ENCODE data around the gene OR10G7. TPM values are rescaled to one million over a fixed set of nuclear protein-coding genes. Genes with fewer than 3 reads are reported as not detected.

The OR10G7 gene
- total RNA-seq, 3 donors from 2014 or later (not counting 1 experiment from before 2014, with no cell fraction given) = not detected

DNA sequence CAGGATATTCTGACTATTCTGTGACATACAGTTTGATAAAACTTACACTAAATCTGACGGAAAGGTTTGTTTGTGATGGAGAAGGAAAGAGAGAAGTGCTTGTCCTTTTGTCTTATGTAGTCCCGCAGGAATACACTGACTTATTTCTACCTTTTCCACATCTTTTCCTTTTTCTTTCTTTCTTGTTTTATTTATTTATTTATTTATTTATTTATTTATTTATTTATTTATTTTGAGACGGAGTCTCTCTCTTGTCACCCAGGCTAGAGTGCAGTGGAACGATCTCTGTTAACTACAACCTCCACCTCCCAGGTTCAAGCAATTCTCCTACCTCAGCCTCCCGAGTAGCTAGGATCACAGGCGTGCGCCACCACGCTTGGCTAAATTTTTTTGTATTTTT, 31.0 kb upstream of the OR10G7 start:
- H3K4me3 ChIP-seq (ENCODE audit: low read length) = no peak overlapping the region
- H3K36me3 ChIP-seq (ENCODE audit: control insufficient read depth, insufficient read depth, low read length) = no peaks in the 10 kb centered on the region
- WGBS (ENCODE audit: insufficient coverage) = 91% methylated on average over 6 of the region's 8 CpGs
- intact Hi-C loops (cut with micrococcal nuclease) = no loop called here
- no peak for DNase-seq
- H3K4me1 Mint-ChIP-seq = peaks cover 14 to 19% of the 10 kb centered on the region in 2 donors
- H3K36me3 Mint-ChIP-seq = no peaks in the 10 kb centered on the region
- H3K27ac ChIP-seq (ENCODE audit: low read length) = no peak overlapping the region
- no peak overlapping the region for H3K4me3 Mint-ChIP-seq
- peaks cover 28 to 50% of the 10 kb centered on the region in 2 donors for H3K27me3 Mint-ChIP-seq (ENCODE audit: low read depth in 2 of 2)
- no peak overlapping the region for H3K27ac Mint-ChIP-seq
- no peaks in the 10 kb centered on the region for H3K27me3 ChIP-seq (ENCODE audit: control insufficient read depth, insufficient read depth, low read length)
- H3K9me3 Mint-ChIP-seq = no peaks in the 10 kb centered on the region
- TF ChIP-seq, protein P1, sequence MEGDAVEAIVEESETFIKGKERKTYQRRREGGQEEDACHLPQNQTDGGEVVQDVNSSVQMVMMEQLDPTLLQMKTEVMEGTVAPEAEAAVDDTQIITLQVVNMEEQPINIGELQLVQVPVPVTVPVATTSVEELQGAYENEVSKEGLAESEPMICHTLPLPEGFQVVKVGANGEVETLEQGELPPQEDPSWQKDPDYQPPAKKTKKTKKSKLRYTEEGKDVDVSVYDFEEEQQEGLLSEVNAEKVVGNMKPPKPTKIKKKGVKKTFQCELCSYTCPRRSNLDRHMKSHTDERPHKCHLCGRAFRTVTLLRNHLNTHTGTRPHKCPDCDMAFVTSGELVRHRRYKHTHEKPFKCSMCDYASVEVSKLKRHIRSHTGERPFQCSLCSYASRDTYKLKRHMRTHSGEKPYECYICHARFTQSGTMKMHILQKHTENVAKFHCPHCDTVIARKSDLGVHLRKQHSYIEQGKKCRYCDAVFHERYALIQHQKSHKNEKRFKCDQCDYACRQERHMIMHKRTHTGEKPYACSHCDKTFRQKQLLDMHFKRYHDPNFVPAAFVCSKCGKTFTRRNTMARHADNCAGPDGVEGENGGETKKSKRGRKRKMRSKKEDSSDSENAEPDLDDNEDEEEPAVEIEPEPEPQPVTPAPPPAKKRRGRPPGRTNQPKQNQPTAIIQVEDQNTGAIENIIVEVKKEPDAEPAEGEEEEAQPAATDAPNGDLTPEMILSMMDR (IDR thresholded peaks at IDR 0.05) = no peak
- no peaks in the 10 kb centered on the region for H3K9me3 ChIP-seq (ENCODE audit: control insufficient read depth, insufficient read depth, low read length)
- no peak for ATAC-seq
- peaks cover 21% of the 10 kb centered on the region for H3K4me1 ChIP-seq (ENCODE audit: control insufficient read depth, insufficient read depth, low read length)

DNA sequence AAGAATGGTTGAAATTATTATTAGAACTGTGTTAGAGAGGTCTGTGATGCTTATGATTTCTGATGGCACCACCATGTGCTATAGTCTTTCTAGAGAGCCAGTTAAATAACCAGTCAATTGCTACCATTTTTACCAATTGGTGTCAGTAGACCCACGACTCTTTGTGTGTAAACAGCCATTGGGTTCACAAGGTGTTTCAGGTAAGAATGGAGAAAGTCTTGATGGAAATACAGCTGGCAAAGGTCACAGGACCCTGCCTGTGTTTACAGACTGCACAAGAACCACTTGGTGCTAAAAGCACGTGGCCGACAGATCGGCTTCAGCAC, 30.5 kb upstream of the OR10G7 start:
- peaks cover 25 to 50% of the 10 kb centered on the region in 2 donors for H3K27me3 Mint-ChIP-seq (ENCODE audit: low read depth in 2 of 2)
- no peaks in the 10 kb centered on the region for H3K9me3 Mint-ChIP-seq

DNA sequence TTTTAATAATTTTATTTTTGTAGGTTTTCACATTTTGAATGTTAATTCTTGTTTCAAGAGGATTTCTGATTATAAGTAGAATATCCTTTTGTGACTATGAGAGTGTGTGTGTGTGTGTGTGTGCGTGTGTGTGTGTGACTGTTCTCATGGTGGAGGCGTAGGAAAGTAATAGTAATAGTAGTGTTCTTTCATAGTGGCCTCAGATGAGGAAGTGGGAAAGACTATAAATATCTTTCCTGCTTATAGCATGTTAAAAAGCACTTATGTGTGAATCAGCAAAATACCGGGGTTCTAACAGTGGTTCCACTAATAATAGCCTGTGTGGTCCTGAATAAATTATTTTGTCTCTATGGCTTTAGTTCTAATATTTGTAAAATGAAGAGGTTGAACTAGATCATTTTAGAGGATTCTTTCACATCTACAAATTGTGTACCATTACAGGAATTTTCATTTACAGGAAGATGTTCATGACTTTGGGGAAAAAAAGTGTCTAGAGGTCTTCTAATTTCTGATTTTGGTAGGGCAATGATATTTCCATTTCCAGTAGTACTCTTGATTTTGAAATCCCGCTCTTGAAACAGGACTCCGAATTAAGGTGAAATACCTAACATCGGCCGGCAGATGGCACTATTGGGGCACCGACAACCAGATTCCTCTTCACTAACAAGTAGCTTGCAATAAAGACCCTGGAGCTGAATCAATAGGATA, 29.9 kb upstream of the OR10G7 start:
- Histone ChIP-seq H3K4me1 (ENCODE audit: control insufficient read depth, insufficient read depth, low read length) (peaks cover 18% of the 10 kb centered on the region), H3K9me3 (ENCODE audit: control insufficient read depth, insufficient read depth, low read length) (no peaks in the 10 kb centered on the region), H3K4me3 (ENCODE audit: low read length) (no peak overlapping the region), H3K36me3 (ENCODE audit: control insufficient read depth, insufficient read depth, low read length) (no peaks in the 10 kb centered on the region), H3K27me3 (ENCODE audit: control insufficient read depth, insufficient read depth, low read length) (peaks cover 1% of the 10 kb centered on the region), H3K27ac (ENCODE audit: low read length) (no peak overlapping the region)
- peaks cover 26 to 50% of the 10 kb centered on the region in 2 donors for H3K27me3 Mint-ChIP-seq (ENCODE audit: low read depth in 2 of 2)
- no peak overlapping the region for H3K4me3 Mint-ChIP-seq
- DNase-seq (peak; percentile 50 to 80), ATAC-seq (peak in 1 of 3 donors; percentile 58)
- no peaks in the 10 kb centered on the region for H3K9me3 Mint-ChIP-seq
- WGBS (ENCODE audit: insufficient coverage) = 0% methylated on average over 6 of the region's 8 CpGs
- H3K4me1 Mint-ChIP-seq = peaks cover 7 to 13% of the 10 kb centered on the region in 2 donors
- H3K27ac Mint-ChIP-seq = no peak overlapping the region
- intact Hi-C loops (cut with micrococcal nuclease) = loop anchor here (1.0 kb wide), 1 partner anchor 124 kb away; no protein-coding TSS in a partner anchor
- H3K36me3 Mint-ChIP-seq = no peaks in the 10 kb centered on the region
- TF ChIP-seq, protein P1 (IDR thresholded peaks at IDR 0.05) = peak; percentile 90

More for the DNA sequence above, 30.5 kb upstream of the OR10G7 start:
- TF ChIP-seq, protein P1 (IDR thresholded peaks at IDR 0.05) = peak; percentile 59
- no peaks in the 10 kb centered on the region for H3K36me3 ChIP-seq (ENCODE audit: control insufficient read depth, insufficient read depth, low read length)
- peak in 1 of 2 donors; percentile 2 for DNase-seq
- no peak overlapping the region for H3K27ac Mint-ChIP-seq
- H3K9me3 ChIP-seq (ENCODE audit: control insufficient read depth, insufficient read depth, low read length) = no peaks in the 10 kb centered on the region
- ATAC-seq = no peak
- 91% methylated on average over 4 of the region's 4 CpGs for WGBS (ENCODE audit: insufficient coverage)
- H3K4me3 ChIP-seq (ENCODE audit: low read length) = no peak overlapping the region
- H3K4me1 Mint-ChIP-seq = peaks cover 12 to 18% of the 10 kb centered on the region in 2 donors
- H3K27me3 ChIP-seq (ENCODE audit: control insufficient read depth, insufficient read depth, low read length) = no peaks in the 10 kb centered on the region
- no peak overlapping the region for H3K4me3 Mint-ChIP-seq
- H3K27ac ChIP-seq (ENCODE audit: low read length) = no peak overlapping the region
- H3K4me1 ChIP-seq (ENCODE audit: control insufficient read depth, insufficient read depth, low read length) = peaks cover 21% of the 10 kb centered on the region
- intact Hi-C loops (cut with micrococcal nuclease) = loop anchor here (1.0 kb wide), 1 partner anchor 124 kb away; no protein-coding TSS in a partner anchor
- H3K36me3 Mint-ChIP-seq = no peaks in the 10 kb centered on the region
